Natural killer cell (primary cell): ENCODE results near the gene VOPP1. TPM values are rescaled to one million over a fixed set of nuclear protein-coding genes. Genes with fewer than 3 reads are reported as not detected.

Source experiments
- ATAC-seq, 3 donors: fragments of 150-1000 bp in 2 of 3; fragments of 200-7000 bp in 1 of 3; cut with Tn5 transposase; 1 replicate in 1 of 3; 2 replicates in 2 of 3; pipeline ENCODE4 v1.10.0; 2021; ENCODE audit warnings: mild to moderate bottlenecking in 2 of 3, moderate library complexity in 2 of 3
- DNase-seq, 2 donors: peaks; one replicate each; pipeline versions ENCODE4 v3.0.0 to v3.0.0-alpha.2; 2013 to 2021; ENCODE audit warnings: mixed read lengths in 1 of 2
- H3K27ac ChIP-seq: one replicate; pipeline ENCODE4 v1.5.1; 2013; ENCODE audit warnings: mild to moderate bottlenecking, low read length
- H3K27me3 ChIP-seq: one replicate; pipeline ENCODE4 v1.6.1; 2013; ENCODE audit warnings: low read length; ENCODE audit not compliant: control insufficient read depth, insufficient read depth
- H3K36me3 ChIP-seq: one replicate; pipeline ENCODE4 v1.6.1; 2013; ENCODE audit warnings: low read length; ENCODE audit not compliant: control insufficient read depth, insufficient read depth
- H3K4me1 ChIP-seq: one replicate; pipeline ENCODE4 v1.6.1; 2013; ENCODE audit warnings: low read length; ENCODE audit not compliant: control insufficient read depth, insufficient read depth
- H3K4me3 ChIP-seq: one replicate; pipeline ENCODE4 v1.5.1; 2013; ENCODE audit warnings: low read length
- H3K9me3 ChIP-seq: one replicate; pipeline ENCODE4 v1.6.1; 2013; ENCODE audit warnings: low read length; ENCODE audit not compliant: control insufficient read depth, insufficient read depth
- H3K27ac Mint-ChIP-seq, 2 donors: one replicate each; pipeline ENCODE4 v1.8.0; 2022; ENCODE audit warnings: mild to moderate bottlenecking in 2 of 2, mixed read lengths in 2 of 2, moderate library complexity in 1 of 2
- H3K27me3 Mint-ChIP-seq, 2 donors: one replicate each; pipeline ENCODE4 v1.8.0; 2022; ENCODE audit warnings: low read depth in 2 of 2, mixed read lengths in 2 of 2
- H3K36me3 Mint-ChIP-seq: one replicate; pipeline ENCODE4 v1.8.0; 2022; ENCODE audit warnings: mixed read lengths
- H3K4me1 Mint-ChIP-seq, 2 donors: one replicate each; pipeline ENCODE4 v1.8.0; 2022; ENCODE audit warnings: mixed read lengths in 2 of 2
- H3K4me3 Mint-ChIP-seq: one replicate; pipeline ENCODE4 v1.8.0; 2022; ENCODE audit warnings: mild to moderate bottlenecking, moderate library complexity, mixed read lengths
- H3K9me3 Mint-ChIP-seq, 2 donors: one replicate each; pipeline ENCODE4 v1.8.0; 2022; ENCODE audit warnings: mixed read lengths in 2 of 2
- WGBS: methylation state at CpG from one replicate; pipeline ENCODE4 v1.1.7; 2013; ENCODE audit warnings: missing lambda C conversion rate; ENCODE audit not compliant: insufficient coverage; 5-methylcytosine and 5-hydroxymethylcytosine counted together
- intact Hi-C: fragments of 100-400 bp; cut with micrococcal nuclease; formaldehyde crosslinking; loops from one replicate; pipeline ENCODE4 v1.14.2; 2022
- total RNA-seq, 4 donors: library from RNA; stranded (reverse); fragments of 120-200 nt in 1 of 4; gene quantifications; one replicate each; pipeline versions ENCODE4 v1.2.3 to v1.2.4, GENCODE V29; 2013 to 2022
- TF ChIP-seq, protein P1 (sequence below): fragments of 200-600 bp; IDR thresholded peaks from one replicate; pipeline ENCODE4 v1.8.0; 2022; ENCODE audit warnings: antibody characterized with exemption

Gene VOPP1
- total RNA-seq, 3 donors from 2014 or later (not counting 1 experiment from before 2014, with no cell fraction given), result 79.3 to 115 (median 110) TPM

DNA sequence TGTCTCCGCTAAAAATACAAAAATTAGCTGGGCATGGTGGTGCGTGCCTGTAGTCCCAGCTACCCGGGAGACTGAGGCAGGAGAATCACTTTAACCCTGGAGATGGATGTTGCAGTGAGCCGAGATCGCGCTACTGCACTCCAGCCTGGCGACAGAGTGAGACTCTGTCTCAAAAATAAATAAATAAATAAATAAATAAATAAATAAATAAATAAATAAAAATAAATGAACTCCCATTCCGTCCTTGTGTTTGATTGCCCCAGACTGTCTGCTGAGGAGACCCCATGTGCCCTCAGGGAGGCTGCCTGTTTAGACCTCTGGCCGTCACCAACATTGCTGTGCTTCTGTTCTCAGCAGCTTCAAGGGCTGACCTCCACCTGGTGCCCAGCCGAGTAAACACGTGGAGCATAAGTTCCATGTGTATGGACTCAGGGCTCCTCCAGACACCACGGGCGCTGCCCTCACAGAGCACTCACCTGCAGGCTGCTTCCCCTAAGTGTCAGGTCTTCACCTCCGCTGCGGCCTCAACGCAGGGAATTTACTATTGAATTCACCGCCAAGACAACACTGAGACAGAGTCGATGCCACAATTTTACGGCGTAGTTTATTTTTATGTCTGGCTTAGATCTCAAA lies 32.0 kb downstream of the VOPP1 start:
- TF ChIP-seq, protein P1, sequence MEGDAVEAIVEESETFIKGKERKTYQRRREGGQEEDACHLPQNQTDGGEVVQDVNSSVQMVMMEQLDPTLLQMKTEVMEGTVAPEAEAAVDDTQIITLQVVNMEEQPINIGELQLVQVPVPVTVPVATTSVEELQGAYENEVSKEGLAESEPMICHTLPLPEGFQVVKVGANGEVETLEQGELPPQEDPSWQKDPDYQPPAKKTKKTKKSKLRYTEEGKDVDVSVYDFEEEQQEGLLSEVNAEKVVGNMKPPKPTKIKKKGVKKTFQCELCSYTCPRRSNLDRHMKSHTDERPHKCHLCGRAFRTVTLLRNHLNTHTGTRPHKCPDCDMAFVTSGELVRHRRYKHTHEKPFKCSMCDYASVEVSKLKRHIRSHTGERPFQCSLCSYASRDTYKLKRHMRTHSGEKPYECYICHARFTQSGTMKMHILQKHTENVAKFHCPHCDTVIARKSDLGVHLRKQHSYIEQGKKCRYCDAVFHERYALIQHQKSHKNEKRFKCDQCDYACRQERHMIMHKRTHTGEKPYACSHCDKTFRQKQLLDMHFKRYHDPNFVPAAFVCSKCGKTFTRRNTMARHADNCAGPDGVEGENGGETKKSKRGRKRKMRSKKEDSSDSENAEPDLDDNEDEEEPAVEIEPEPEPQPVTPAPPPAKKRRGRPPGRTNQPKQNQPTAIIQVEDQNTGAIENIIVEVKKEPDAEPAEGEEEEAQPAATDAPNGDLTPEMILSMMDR, result no peak
- no peaks in the 10 kb centered on the region for H3K27me3 Mint-ChIP-seq
- no peaks in the 10 kb centered on the region for H3K9me3 ChIP-seq
- peaks cover 67 to 75% of the 10 kb centered on the region in 2 donors for H3K4me1 Mint-ChIP-seq
- no peaks in the 10 kb centered on the region for H3K36me3 Mint-ChIP-seq
- H3K4me3 ChIP-seq, result no peak overlapping the region
- peaks cover 5% of the 10 kb centered on the region for H3K36me3 ChIP-seq
- ATAC-seq (no peak), DNase-seq (no peak)
- H3K27ac ChIP-seq, result no peak overlapping the region
- 97% methylated on average over 17 of the region's 20 CpGs for WGBS
- H3K27ac Mint-ChIP-seq, result no peak overlapping the region
- peaks cover 31% of the 10 kb centered on the region for H3K4me1 ChIP-seq
- no peaks in the 10 kb centered on the region for H3K27me3 ChIP-seq
- H3K9me3 Mint-ChIP-seq, result no peaks in the 10 kb centered on the region
- intact Hi-C loops, result no loop called here
- no peak overlapping the region for H3K4me3 Mint-ChIP-seq

- Mint-ChIP-seq H3K4me1 (peaks cover 69 to 75% of the 10 kb centered on the region in 2 donors), H3K9me3 (no peaks in the 10 kb centered on the region), H3K27me3 (no peaks in the 10 kb centered on the region), H3K27ac (no peak overlapping the region), H3K36me3 (no peaks in the 10 kb centered on the region), H3K4me3 (no peak overlapping the region)
- Histone ChIP-seq H3K4me1 (peaks cover 38% of the 10 kb centered on the region), H3K27ac (no peak overlapping the region), H3K27me3 (no peaks in the 10 kb centered on the region), H3K4me3 (no peak overlapping the region), H3K9me3 (no peaks in the 10 kb centered on the region), H3K36me3 (peaks cover 4% of the 10 kb centered on the region)
- 85% methylated on average over 3 of the region's 3 CpGs for WGBS
- DNase-seq (no peak), ATAC-seq (no peak)
- TF ChIP-seq, protein P1, result no peak
- intact Hi-C loops, result loop anchor here (10.0 kb wide), 1 partner anchor 425 kb away; the partner anchor contains the start of gene NIPSNAP2
These were observed 32.9 kb downstream of the VOPP1 start for GRCh38 chr7:55539380-55539779.

DNA sequence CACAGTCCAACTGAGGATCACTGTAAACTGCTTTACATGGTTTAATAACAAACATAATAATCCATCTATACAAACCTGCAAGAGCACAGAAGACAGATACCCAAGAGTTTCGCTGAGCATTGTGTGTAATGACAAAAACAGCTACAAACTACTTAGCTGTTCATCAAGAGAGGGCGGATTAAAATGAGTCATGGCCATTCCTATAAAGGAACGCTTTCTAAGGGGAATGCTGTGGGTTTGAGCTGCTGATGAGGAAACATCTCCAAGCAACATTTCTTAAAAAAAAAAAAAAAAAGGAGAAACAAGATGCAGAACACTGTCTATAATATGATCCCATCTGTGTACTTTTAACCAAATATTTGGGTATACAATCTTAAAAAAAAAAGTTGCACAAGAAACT lies 33.8 kb downstream of the VOPP1 start:
- Histone ChIP-seq H3K9me3 (no peaks in the 10 kb centered on the region), H3K27me3 (no peaks in the 10 kb centered on the region), H3K4me3 (no peak overlapping the region), H3K36me3 (no peaks in the 10 kb centered on the region), H3K4me1 (peaks cover 46% of the 10 kb centered on the region), H3K27ac (no peak overlapping the region)
- no peaks in the 10 kb centered on the region for H3K27me3 Mint-ChIP-seq
- H3K27ac Mint-ChIP-seq, result peak overlapping the region; percentile 89 to 90
- TF ChIP-seq, protein P1, result no peak
- H3K4me3 Mint-ChIP-seq, result peak overlapping the region; percentile 14
- intact Hi-C loops, result loop anchor here (10.0 kb wide), 1 partner anchor 426 kb away; the partner anchor contains the start of gene NIPSNAP2
- ATAC-seq, result no peak
- no peaks in the 10 kb centered on the region for H3K36me3 Mint-ChIP-seq
- WGBS, result 86% methylated on average over 1 of the region's 3 CpGs
- no peak for DNase-seq
- H3K9me3 Mint-ChIP-seq, result no peaks in the 10 kb centered on the region
- peaks cover 71 to 75% of the 10 kb centered on the region in 2 donors for H3K4me1 Mint-ChIP-seq
